H1 (cell line): ENCODE measurements around the gene FKBP2. TPM values are rescaled to one million over a fixed set of nuclear protein-coding genes. Genes with fewer than 3 reads are reported as not detected.

Source experiments
- BCL11A ChIP-seq, 2 experiments: IDR thresholded peaks; one replicate each; pipeline ENCODE4 v1.6.1; 2011; ENCODE audit warnings: low read depth in 2 of 2, low read length in 2 of 2, mild to moderate bottlenecking in 2 of 2
- CTCF ChIP-seq, 3 experiments: IDR thresholded peaks; 1 replicate in 2 of 3; 2 replicates in 1 of 3; pipeline versions ENCODE4 v1.5.1 to v1.6.1; 2011; ENCODE audit warnings: low read length in 3 of 3, mild to moderate bottlenecking in 3 of 3, inconsistent platforms in 2 of 3, low read depth in 1 of 3, moderate library complexity in 1 of 3; ENCODE audit not compliant: insufficient read depth in 1 of 3; ENCODE audit errors: control extremely low read depth in 1 of 3
- EGR1 ChIP-seq: IDR thresholded peaks from 2 replicates; pipeline ENCODE4 v1.6.1; 2011; ENCODE audit warnings: low read depth, low read length, borderline replicate concordance
- KDM4A ChIP-seq: IDR thresholded peaks from one replicate; pipeline ENCODE4 v1.7.1; 2012; ENCODE audit warnings: low read depth, mild to moderate bottlenecking, moderate library complexity, low read length, inconsistent platforms; ENCODE audit not compliant: severe bottlenecking
- PHF8 ChIP-seq: fragments of 200-600 bp; sonication (generic); conservative IDR thresholded peaks from 2 replicates; pipeline ENCODE4 v1.7.1; 2012; ENCODE audit warnings: low read depth, mild to moderate bottlenecking, inconsistent platforms, low read length, moderate library complexity
- TCF12 ChIP-seq: IDR thresholded peaks from 2 replicates; pipeline ENCODE4 v1.6.1; 2011; ENCODE audit warnings: low read depth, mild to moderate bottlenecking, low read length
- polyA plus RNA-seq, 7 experiments: library from polyadenylated mRNA; depleted of rRNA in 3 of 7; stranded (reverse) in 5 of 7; unstranded in 2 of 7; fragments of >200 nt in 5 of 7; fragments of 200-250 nt in 2 of 7; gene quantifications; 1 replicate in 5 of 7; 2 replicates in 1 of 7; 4 replicates in 1 of 7; pipeline versions ENCODE4 v1.2.1 to v1.2.3, GENCODE V29; 2011 to 2013; ENCODE audit warnings: missing spikeins in 2 of 7, mixed read lengths in 2 of 7
- total RNA-seq: library from RNA; stranded (reverse); fragmentation: NEBNext Ultra II Directional; extraction: Animal tissue kit (Norgen Biotek cat#: 25700); gene quantifications from 2 replicates; pipeline ENCODE4 v1.2.1, GENCODE V29; 2021
- TF ChIP-seq, protein P1 (sequence below): IDR thresholded peaks from 2 replicates; pipeline ENCODE4 v1.6.1; 2012; ENCODE audit warnings: inconsistent platforms

Gene FKBP2
- total and polyA plus RNA-seq, 2 of the 8 experiments (the other 6 are each of a cell fraction or from before 2014, with no cell fraction given), result 41.7 to 52.5 TPM

- no peak for TF ChIP-seq CTCF (IDR thresholded peaks at IDR 0.05; ENCODE audit: control extremely low read depth in 1 of 3, insufficient read depth in 1 of 3, low read depth in 1 of 3, low read length in 3 of 3)
- no peak for TF ChIP-seq TCF12
- no peak for TF ChIP-seq KDM4A
- no peak for TF ChIP-seq BCL11A (IDR thresholded peaks at IDR 0.05; ENCODE audit: low read depth in 2 of 2, low read length in 2 of 2)
- TF ChIP-seq EGR1, result no peak
- no peak for TF ChIP-seq PHF8
- TF ChIP-seq, protein P1, sequence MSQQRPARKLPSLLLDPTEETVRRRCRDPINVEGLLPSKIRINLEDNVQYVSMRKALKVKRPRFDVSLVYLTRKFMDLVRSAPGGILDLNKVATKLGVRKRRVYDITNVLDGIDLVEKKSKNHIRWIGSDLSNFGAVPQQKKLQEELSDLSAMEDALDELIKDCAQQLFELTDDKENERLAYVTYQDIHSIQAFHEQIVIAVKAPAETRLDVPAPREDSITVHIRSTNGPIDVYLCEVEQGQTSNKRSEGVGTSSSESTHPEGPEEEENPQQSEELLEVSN, result no peak
Measured at GRCh38 chr11:64254326-64254725, 13.4 kb downstream of the FKBP2 start (continued).
